ENCODE data around the gene MYO7B.

Gene MYO7B

GRCh38 chr2:127681976-127682857 is 146.7 kb downstream of the MYO7B start:
- no peaks in the 10 kb centered on the region for H3K27me3 ChIP-seq (ENCODE audit: control insufficient read depth, insufficient read depth, low read length)
- no peak overlapping the region for H2AFZ ChIP-seq
- H3K9me3 ChIP-seq (ENCODE audit: control insufficient read depth, low read length), result no peaks in the 10 kb centered on the region
- no peaks in the 10 kb centered on the region for H3K4me1 ChIP-seq
- no peaks in the 10 kb centered on the region for H3K79me2 ChIP-seq
- no peak overlapping the region for H3K4me2 ChIP-seq (ENCODE audit: low read length)
- H3K4me3 ChIP-seq (ENCODE audit: low read depth, low read length), result no peak overlapping the region
- H3K9ac ChIP-seq, result no peak overlapping the region
- TF ChIP-seq, protein P1, sequence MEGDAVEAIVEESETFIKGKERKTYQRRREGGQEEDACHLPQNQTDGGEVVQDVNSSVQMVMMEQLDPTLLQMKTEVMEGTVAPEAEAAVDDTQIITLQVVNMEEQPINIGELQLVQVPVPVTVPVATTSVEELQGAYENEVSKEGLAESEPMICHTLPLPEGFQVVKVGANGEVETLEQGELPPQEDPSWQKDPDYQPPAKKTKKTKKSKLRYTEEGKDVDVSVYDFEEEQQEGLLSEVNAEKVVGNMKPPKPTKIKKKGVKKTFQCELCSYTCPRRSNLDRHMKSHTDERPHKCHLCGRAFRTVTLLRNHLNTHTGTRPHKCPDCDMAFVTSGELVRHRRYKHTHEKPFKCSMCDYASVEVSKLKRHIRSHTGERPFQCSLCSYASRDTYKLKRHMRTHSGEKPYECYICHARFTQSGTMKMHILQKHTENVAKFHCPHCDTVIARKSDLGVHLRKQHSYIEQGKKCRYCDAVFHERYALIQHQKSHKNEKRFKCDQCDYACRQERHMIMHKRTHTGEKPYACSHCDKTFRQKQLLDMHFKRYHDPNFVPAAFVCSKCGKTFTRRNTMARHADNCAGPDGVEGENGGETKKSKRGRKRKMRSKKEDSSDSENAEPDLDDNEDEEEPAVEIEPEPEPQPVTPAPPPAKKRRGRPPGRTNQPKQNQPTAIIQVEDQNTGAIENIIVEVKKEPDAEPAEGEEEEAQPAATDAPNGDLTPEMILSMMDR (IDR thresholded peaks at IDR 0.05), result no peak
- H3K27ac ChIP-seq, result no peak overlapping the region
- no peaks in the 10 kb centered on the region for H3K36me3 ChIP-seq (ENCODE audit: control insufficient read depth, insufficient read depth, low read length)

GRCh38 chr2:127683056-127683455 is 147.6 kb downstream of the MYO7B start:
- Histone ChIP-seq H3K27ac (no peak overlapping the region), H3K79me2 (no peaks in the 10 kb centered on the region), H3K4me3 (ENCODE audit: low read depth, low read length) (no peak overlapping the region), H3K9ac (no peak overlapping the region), H3K27me3 (ENCODE audit: control insufficient read depth, insufficient read depth, low read length) (no peaks in the 10 kb centered on the region), H3K4me1 (no peaks in the 10 kb centered on the region), H3K9me3 (ENCODE audit: control insufficient read depth, low read length) (no peaks in the 10 kb centered on the region), H3K36me3 (ENCODE audit: control insufficient read depth, insufficient read depth, low read length) (no peaks in the 10 kb centered on the region), H3K4me2 (ENCODE audit: low read length) (no peak overlapping the region), H2AFZ (no peak overlapping the region)
- TF ChIP-seq, protein P1 (IDR thresholded peaks at IDR 0.05), result no peak

GRCh38 chr2:127683757-127684156 is 148.3 kb downstream of the MYO7B start:
- Histone ChIP-seq H3K36me3 (ENCODE audit: control insufficient read depth, insufficient read depth, low read length) (no peaks in the 10 kb centered on the region), H3K9ac (no peak overlapping the region), H3K27ac (no peak overlapping the region), H3K4me3 (ENCODE audit: low read depth, low read length) (no peak overlapping the region), H3K9me3 (ENCODE audit: control insufficient read depth, low read length) (no peaks in the 10 kb centered on the region), H3K4me2 (ENCODE audit: low read length) (no peak overlapping the region), H3K79me2 (no peaks in the 10 kb centered on the region), H3K27me3 (ENCODE audit: control insufficient read depth, insufficient read depth, low read length) (no peaks in the 10 kb centered on the region), H3K4me1 (no peaks in the 10 kb centered on the region), H2AFZ (no peak overlapping the region)
- TF ChIP-seq, protein P1 (IDR thresholded peaks at IDR 0.05), result no peak

DNA sequence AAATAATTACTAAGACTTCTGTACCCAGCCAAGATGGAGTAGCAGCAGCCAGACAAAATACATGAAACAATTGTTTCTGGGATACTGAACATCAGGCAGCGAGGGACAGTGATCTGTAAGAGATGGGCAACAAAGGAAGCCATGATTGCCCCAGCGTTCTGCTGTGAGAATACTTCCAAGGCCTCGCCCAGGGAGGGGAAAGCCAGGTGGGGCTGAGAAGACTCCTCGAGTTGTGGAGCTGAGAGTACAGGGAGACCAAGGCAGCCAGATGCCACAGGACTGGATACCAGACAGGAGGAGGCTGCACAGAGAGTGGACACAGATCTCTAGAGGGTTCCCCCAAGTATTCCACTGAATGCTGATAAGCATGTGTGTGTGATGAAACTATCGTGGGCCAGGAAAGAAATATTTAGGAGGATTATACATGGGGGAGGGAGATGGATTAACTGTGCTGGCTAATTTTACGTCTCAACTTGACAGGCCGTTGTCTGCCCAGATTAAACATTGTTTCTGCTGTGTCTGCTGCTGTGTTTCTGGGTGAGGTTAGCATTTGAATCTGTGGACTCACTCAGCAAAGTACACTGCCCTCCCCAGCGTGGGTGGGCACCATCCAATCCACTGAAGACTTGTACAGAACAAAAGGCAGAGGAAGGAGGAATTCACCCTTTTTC is 150.1 kb downstream of the MYO7B start:
- Histone ChIP-seq H3K9me3 (ENCODE audit: control insufficient read depth, low read length) (no peaks in the 10 kb centered on the region), H3K4me3 (ENCODE audit: low read depth, low read length) (no peak overlapping the region), H2AFZ (no peak overlapping the region), H3K4me2 (ENCODE audit: low read length) (no peak overlapping the region), H3K36me3 (ENCODE audit: control insufficient read depth, insufficient read depth, low read length) (no peaks in the 10 kb centered on the region), H3K9ac (no peak overlapping the region), H3K27me3 (ENCODE audit: control insufficient read depth, insufficient read depth, low read length) (no peaks in the 10 kb centered on the region), H3K4me1 (no peaks in the 10 kb centered on the region), H3K27ac (no peak overlapping the region), H3K79me2 (no peaks in the 10 kb centered on the region)
- TF ChIP-seq, protein P1 (IDR thresholded peaks at IDR 0.05), result no peak

Measured in parathyroid adenoma (tissue), 2 donors.